ENCODE measurements around the gene LINC00237.

LINC00237 gene

DNA sequence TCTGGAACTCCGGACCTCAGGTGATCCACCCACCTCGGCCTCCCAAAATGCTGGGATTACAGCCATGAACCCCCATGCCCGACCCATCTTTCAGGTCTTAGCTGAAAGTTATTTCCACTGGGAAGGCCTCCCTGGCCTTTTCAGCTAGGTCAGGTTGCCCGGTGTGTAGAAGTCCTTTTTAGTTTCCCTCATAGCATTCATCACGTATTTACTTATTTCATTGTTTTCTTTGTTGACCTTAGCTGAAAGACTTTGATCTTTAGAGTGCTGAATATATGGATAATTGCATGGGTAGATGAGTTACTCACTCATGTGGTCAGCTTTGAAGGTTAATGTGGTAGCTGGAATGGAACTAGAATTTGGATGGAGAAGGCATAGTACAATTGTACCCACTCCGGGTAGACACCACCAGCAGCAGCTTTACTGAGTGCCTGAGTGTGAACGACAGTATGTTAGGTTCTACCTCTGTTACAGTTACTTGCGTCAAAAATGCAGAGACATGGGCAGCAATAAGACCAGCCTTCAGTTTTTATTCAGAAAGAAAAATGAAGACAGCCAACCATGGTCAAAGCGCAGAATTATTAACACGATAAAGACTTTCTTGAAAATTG is 28.8 kb upstream of the LINC00237 start:
- no peak for DNase-seq (ENCODE audit: low read depth)
- H3K4me3 ChIP-seq (ENCODE audit: low read depth, low read length) = no peak overlapping the region
- TF ChIP-seq, protein P1, sequence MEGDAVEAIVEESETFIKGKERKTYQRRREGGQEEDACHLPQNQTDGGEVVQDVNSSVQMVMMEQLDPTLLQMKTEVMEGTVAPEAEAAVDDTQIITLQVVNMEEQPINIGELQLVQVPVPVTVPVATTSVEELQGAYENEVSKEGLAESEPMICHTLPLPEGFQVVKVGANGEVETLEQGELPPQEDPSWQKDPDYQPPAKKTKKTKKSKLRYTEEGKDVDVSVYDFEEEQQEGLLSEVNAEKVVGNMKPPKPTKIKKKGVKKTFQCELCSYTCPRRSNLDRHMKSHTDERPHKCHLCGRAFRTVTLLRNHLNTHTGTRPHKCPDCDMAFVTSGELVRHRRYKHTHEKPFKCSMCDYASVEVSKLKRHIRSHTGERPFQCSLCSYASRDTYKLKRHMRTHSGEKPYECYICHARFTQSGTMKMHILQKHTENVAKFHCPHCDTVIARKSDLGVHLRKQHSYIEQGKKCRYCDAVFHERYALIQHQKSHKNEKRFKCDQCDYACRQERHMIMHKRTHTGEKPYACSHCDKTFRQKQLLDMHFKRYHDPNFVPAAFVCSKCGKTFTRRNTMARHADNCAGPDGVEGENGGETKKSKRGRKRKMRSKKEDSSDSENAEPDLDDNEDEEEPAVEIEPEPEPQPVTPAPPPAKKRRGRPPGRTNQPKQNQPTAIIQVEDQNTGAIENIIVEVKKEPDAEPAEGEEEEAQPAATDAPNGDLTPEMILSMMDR (conservative IDR thresholded peaks at IDR 0.05; ENCODE audit: low read depth, low read length) = no peak

DNA sequence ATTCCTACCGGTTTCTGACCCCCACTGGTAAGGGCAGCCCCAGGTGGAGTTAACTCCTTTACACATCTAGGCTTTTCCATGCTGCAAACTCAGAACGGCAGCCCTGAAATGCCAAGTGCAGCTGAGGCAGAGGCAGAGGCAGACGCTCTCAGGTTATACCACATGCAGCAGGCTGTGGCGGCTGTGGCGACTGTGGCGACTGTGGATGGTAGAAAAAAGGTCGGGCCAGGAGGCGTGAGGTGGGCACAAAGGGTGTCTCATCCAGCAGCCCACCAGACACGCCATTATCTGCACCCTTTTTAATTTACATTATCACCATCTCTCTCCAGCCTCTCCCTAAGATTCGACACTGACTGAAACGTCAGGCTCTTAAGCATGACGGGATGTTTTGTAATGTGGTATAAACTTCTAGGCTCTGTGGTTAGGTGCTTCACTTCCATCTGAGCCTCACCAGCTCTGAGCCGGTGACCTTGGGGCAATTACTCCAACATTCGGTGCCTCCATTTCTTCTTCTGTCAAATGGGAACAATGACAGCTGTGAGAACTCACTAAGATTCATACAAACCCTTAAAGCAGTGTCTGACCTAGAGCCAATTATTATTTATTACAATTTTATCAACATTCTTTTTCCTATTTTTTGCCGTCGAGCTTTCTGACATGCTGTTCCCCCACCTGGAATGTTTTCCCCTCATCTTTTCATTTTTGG is 27.9 kb upstream of the LINC00237 start:
- TF ChIP-seq, protein P1 (conservative IDR thresholded peaks at IDR 0.05; ENCODE audit: low read depth, low read length) = no peak
- no peak overlapping the region for H3K4me3 ChIP-seq (ENCODE audit: low read depth, low read length)
- no peak for DNase-seq (ENCODE audit: low read depth)

DNA sequence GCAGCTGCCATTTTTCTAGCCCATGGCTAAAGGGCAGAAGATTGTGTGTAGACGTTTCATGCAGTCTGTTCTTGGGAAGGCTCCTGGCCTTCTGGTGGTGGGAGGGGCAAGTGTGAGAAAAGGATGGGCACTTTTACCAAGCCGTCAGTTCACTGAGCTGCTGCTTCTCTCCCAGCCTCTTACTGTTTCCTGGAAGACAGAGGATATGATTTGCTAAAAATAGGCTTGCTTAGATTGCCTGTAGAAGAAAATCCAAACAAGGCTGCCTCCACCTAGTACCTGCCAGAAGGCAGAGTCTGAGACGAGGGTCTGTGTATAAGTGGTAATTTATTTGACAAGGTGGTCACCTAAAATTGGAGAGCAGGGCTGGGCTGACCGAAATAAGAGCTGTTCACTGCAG is 27.2 kb upstream of the LINC00237 start:
- H3K4me3 ChIP-seq (ENCODE audit: low read depth, low read length) = no peak overlapping the region
- TF ChIP-seq, protein P1 (conservative IDR thresholded peaks at IDR 0.05; ENCODE audit: low read depth, low read length) = no peak
- no peak for DNase-seq (ENCODE audit: low read depth)

DNA sequence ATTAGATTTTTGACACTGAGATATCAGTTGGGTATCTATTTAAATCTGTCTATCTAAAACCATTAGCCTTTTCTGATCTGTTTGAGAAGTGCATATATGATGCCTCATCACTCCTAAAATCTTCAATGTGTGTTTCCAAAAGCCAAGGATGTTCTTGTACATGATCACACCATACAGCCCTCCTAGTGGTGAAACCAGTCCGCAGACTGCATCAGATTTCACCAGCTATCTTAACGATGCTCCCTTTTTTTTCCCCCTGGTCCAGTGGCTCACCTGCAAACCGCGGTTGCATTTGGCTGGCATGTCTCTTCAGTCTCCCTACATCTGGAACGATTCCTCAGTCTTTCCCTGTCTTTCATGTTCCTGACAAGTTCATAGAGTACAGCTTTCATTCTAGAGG is 23.7 kb upstream of the LINC00237 start:
- H3K4me3 ChIP-seq (ENCODE audit: low read depth, low read length) = no peak overlapping the region
- TF ChIP-seq, protein P1 (conservative IDR thresholded peaks at IDR 0.05; ENCODE audit: low read depth, low read length) = no peak
- no peak for DNase-seq (ENCODE audit: low read depth)

DNA sequence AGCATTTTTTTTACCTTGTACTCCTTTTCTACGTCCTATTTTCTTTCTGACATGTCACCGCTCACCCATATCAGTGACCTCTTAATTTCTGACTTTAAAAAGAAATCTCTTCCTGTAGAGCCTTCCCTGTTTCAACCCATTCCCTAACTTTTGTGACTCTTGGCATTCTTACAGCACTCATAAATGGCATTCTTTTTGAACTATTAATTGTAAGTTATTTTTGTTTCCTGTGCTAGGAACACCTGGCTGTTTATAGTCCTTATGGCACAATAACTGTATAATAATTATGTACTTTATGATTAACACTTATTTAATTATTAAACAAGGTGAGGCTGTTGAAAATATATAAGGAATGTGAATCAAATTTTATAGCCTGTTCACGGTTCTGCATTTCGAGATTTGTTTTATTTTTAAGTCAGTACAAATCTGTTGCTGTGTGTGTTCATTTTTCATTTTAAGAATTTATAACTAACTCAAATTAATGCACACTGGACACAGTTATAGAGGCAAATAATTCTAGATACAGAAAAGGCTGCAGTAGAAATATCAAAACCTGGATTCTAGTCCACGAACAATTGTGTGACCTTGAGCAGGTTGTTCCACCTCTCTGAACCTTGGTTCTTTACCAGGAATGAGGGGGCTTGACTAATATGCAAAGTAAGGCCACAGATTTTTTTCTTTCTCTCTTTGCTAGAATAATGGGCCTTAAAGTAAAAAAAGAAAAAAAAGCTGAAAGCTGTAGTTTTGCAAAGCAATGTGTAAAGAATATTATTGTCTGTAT is 21.2 kb upstream of the LINC00237 start:
- H3K4me3 ChIP-seq (ENCODE audit: low read depth, low read length) = no peak overlapping the region
- TF ChIP-seq, protein P1 (conservative IDR thresholded peaks at IDR 0.05; ENCODE audit: low read depth, low read length) = no peak
- no peak for DNase-seq (ENCODE audit: low read depth)

DNA sequence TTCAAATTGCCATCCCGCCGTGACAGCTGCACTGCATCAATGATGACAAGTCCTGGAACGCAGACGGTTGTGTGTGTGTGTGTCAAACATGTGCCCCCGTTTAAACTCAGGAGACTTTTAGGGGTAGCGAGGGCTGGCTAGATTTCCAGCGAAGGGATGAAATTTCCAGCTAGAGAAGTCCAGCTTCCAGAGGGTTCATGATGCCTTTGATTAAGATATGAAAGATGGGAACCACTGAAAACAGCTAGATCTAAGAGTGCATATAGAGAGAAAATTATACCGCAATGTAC is 20.4 kb upstream of the LINC00237 start:
- DNase-seq (ENCODE audit: low read depth) = no peak
- TF ChIP-seq, protein P1 (conservative IDR thresholded peaks at IDR 0.05; ENCODE audit: low read depth, low read length) = no peak
- H3K4me3 ChIP-seq (ENCODE audit: low read depth, low read length) = peak overlapping the region; percentile 91
